ENCODE data around the gene SEMA3B.

Gene SEMA3B

DNA sequence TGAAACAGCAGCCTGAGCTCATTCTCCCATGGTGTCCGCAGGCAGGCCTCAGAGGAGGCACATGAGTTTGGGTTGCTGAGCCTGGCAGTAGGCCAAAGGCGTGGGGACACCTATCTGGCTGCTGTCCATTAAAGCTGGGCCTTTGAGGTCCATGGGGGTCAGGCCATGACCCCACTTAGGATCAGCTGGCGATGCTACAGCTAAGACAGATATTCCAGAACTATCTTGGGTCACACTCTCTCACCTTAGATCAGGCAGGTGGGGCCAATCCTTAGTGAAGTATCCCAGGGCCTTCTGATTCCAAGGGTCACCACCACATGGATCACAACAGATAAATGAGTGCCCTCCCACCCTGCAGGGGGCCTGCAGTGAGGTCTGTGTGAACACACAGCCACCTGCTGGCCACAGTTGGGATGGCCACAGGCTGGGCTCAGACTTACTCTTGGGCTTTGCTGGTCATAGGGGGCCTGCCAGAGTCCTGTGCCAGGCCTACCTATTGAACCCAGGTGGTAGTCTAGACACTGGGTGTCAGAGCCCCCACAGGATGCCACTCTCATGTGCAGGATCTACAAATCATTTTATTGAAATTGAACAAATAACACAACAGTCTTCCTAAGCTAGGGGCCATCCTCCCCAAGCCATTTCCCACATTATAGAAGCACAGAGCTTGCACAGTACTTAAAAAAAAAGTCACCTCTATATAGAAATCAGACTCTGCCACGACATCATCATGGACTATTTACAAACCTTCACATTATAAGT, 55.6 kb downstream of the SEMA3B start:
- ATAC-seq = peak; percentile 56
- TF ChIP-seq ARNTL (CRISPR knock-in tag; IDR thresholded peaks at IDR 0.05; ENCODE audit: borderline replicate concordance, low read depth) (no peak), ZNF8 (CRISPR knock-in tag; IDR thresholded peaks at IDR 0.05) (no peak), TOX (CRISPR knock-in tag; IDR thresholded peaks at IDR 0.05; ENCODE audit: borderline replicate concordance) (no peak), PATZ1 (CRISPR knock-in tag; IDR thresholded peaks at IDR 0.05; ENCODE audit: borderline replicate concordance) (no peak), ISL1 (CRISPR knock-in tag; IDR thresholded peaks at IDR 0.05) (no peak), GLIS3 (CRISPR knock-in tag; IDR thresholded peaks at IDR 0.05) (no peak), TCF4 (CRISPR knock-in tag; IDR thresholded peaks at IDR 0.05; ENCODE audit: borderline replicate concordance) (no peak), ZC3H10 (CRISPR knock-in tag; IDR thresholded peaks at IDR 0.05) (no peak), RARB (CRISPR knock-in tag; IDR thresholded peaks at IDR 0.05) (no peak), POU6F1 (CRISPR knock-in tag; IDR thresholded peaks at IDR 0.05; ENCODE audit: borderline replicate concordance, low read depth) (no peak), BACH2 (CRISPR knock-in tag; IDR thresholded peaks at IDR 0.05; ENCODE audit: borderline replicate concordance) (no peak), ZNF70 (CRISPR knock-in tag; IDR thresholded peaks at IDR 0.05) (no peak), SNAI2 (CRISPR knock-in tag; IDR thresholded peaks at IDR 0.05) (no peak), PPARA (CRISPR knock-in tag; IDR thresholded peaks at IDR 0.05; ENCODE audit: borderline replicate concordance) (no peak), ZFP30 (CRISPR knock-in tag; IDR thresholded peaks at IDR 0.05) (no peak), TSHZ2 (CRISPR knock-in tag; IDR thresholded peaks at IDR 0.05) (no peak), ESRRG (CRISPR knock-in tag; IDR thresholded peaks at IDR 0.05) (no peak), OSR1 (CRISPR knock-in tag; IDR thresholded peaks at IDR 0.05) (no peak)
- TF ChIP-seq, protein P1, sequence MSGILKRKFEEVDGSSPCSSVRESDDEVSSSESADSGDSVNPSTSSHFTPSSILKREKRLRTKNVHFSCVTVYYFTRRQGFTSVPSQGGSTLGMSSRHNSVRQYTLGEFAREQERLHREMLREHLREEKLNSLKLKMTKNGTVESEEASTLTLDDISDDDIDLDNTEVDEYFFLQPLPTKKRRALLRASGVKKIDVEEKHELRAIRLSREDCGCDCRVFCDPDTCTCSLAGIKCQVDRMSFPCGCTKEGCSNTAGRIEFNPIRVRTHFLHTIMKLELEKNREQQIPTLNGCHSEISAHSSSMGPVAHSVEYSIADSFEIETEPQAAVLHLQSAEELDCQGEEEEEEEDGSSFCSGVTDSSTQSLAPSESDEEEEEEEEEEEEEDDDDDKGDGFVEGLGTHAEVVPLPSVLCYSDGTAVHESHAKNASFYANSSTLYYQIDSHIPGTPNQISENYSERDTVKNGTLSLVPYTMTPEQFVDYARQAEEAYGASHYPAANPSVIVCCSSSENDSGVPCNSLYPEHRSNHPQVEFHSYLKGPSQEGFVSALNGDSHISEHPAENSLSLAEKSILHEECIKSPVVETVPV (CRISPR knock-in tag; IDR thresholded peaks at IDR 0.05) = no peak

DNA sequence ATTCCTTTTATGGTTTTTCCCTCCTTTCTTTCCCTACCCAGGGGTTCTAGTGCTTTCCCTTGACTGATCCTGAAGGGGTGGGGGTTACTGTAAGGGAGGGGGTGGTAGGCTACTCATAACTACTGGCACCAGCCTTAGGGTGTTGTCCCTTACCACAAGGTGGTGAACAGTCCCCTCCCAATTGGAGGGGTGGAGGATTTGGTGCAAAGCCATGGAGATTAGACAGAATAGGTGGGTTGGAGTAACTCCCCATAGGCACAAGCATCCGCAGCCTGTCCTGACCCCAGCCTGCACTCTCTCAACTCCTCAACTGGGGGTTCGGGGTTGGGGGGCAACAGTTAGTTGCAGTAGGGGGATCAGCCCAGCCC, 56.1 kb downstream of the SEMA3B start:
- ATAC-seq = no peak
- TF ChIP-seq RARB (CRISPR knock-in tag; IDR thresholded peaks at IDR 0.05) = no peak
- no peak for TF ChIP-seq TCF4 (CRISPR knock-in tag; IDR thresholded peaks at IDR 0.05; ENCODE audit: borderline replicate concordance)
- no peak for TF ChIP-seq BACH2 (CRISPR knock-in tag; IDR thresholded peaks at IDR 0.05; ENCODE audit: borderline replicate concordance)
- no peak for TF ChIP-seq TSHZ2 (CRISPR knock-in tag; IDR thresholded peaks at IDR 0.05)
- TF ChIP-seq CSDC2 (CRISPR knock-in tag; IDR thresholded peaks at IDR 0.05) = no peak
- no peak for TF ChIP-seq ARNTL (CRISPR knock-in tag; IDR thresholded peaks at IDR 0.05; ENCODE audit: borderline replicate concordance, low read depth)
- TF ChIP-seq ISL1 (CRISPR knock-in tag; IDR thresholded peaks at IDR 0.05) = no peak
- TF ChIP-seq POU6F1 (CRISPR knock-in tag; IDR thresholded peaks at IDR 0.05; ENCODE audit: borderline replicate concordance, low read depth) = no peak
- TF ChIP-seq ZC3H10 (CRISPR knock-in tag; IDR thresholded peaks at IDR 0.05) = no peak
- no peak for TF ChIP-seq PATZ1 (CRISPR knock-in tag; IDR thresholded peaks at IDR 0.05; ENCODE audit: borderline replicate concordance)
- TF ChIP-seq ZFP3 (CRISPR knock-in tag; IDR thresholded peaks at IDR 0.05) = no peak
- TF ChIP-seq PPARA (CRISPR knock-in tag; IDR thresholded peaks at IDR 0.05; ENCODE audit: borderline replicate concordance) = no peak
- TF ChIP-seq SNAI2 (CRISPR knock-in tag; IDR thresholded peaks at IDR 0.05) = no peak
- no peak for TF ChIP-seq TOX (CRISPR knock-in tag; IDR thresholded peaks at IDR 0.05; ENCODE audit: borderline replicate concordance)
- no peak for TF ChIP-seq CREB5 (CRISPR knock-in tag; IDR thresholded peaks at IDR 0.05; ENCODE audit: low read depth)
- no peak for TF ChIP-seq ZFP30 (CRISPR knock-in tag; IDR thresholded peaks at IDR 0.05)
